ENCODE results near the gene GAB2. TPM values are rescaled to one million over a fixed set of nuclear protein-coding genes. Genes with fewer than 3 reads are reported as not detected.

The GAB2 gene
- total and polyA plus RNA-seq, 2 of the 13 experiments (the other 11 are each of a cell fraction or from before 2014, with no cell fraction given) = 4.1 to 8.6 TPM

GRCh38 chr11:78350091-78350645 lies 67.5 kb downstream of the GAB2 start (continued):
- TF ChIP-seq FUBP1 (CRISPR knock-in tag; IDR thresholded peaks at IDR 0.05; ENCODE audit: borderline replicate concordance) (no peak), ZBTB14 (CRISPR knock-in tag; IDR thresholded peaks at IDR 0.05) (no peak), BRCA1 (CRISPR knock-in tag; IDR thresholded peaks at IDR 0.05) (no peak), ZNF772 (CRISPR knock-in tag; IDR thresholded peaks at IDR 0.05) (no peak), ARNTL (CRISPR knock-in tag; IDR thresholded peaks at IDR 0.05) (no peak), RAD21 (CRISPR knock-in tag; IDR thresholded peaks at IDR 0.05) (no peak), HMG20B (CRISPR knock-in tag; conservative IDR thresholded peaks at IDR 0.05) (no peak), IRF9 (CRISPR knock-in tag; IDR thresholded peaks at IDR 0.05; ENCODE audit: borderline replicate concordance) (no peak), BCL6 (CRISPR knock-in tag; IDR thresholded peaks at IDR 0.05) (no peak), ZNF558 (CRISPR knock-in tag; IDR thresholded peaks at IDR 0.05; ENCODE audit: borderline replicate concordance) (no peak)
- TF ChIP-seq, protein P1, sequence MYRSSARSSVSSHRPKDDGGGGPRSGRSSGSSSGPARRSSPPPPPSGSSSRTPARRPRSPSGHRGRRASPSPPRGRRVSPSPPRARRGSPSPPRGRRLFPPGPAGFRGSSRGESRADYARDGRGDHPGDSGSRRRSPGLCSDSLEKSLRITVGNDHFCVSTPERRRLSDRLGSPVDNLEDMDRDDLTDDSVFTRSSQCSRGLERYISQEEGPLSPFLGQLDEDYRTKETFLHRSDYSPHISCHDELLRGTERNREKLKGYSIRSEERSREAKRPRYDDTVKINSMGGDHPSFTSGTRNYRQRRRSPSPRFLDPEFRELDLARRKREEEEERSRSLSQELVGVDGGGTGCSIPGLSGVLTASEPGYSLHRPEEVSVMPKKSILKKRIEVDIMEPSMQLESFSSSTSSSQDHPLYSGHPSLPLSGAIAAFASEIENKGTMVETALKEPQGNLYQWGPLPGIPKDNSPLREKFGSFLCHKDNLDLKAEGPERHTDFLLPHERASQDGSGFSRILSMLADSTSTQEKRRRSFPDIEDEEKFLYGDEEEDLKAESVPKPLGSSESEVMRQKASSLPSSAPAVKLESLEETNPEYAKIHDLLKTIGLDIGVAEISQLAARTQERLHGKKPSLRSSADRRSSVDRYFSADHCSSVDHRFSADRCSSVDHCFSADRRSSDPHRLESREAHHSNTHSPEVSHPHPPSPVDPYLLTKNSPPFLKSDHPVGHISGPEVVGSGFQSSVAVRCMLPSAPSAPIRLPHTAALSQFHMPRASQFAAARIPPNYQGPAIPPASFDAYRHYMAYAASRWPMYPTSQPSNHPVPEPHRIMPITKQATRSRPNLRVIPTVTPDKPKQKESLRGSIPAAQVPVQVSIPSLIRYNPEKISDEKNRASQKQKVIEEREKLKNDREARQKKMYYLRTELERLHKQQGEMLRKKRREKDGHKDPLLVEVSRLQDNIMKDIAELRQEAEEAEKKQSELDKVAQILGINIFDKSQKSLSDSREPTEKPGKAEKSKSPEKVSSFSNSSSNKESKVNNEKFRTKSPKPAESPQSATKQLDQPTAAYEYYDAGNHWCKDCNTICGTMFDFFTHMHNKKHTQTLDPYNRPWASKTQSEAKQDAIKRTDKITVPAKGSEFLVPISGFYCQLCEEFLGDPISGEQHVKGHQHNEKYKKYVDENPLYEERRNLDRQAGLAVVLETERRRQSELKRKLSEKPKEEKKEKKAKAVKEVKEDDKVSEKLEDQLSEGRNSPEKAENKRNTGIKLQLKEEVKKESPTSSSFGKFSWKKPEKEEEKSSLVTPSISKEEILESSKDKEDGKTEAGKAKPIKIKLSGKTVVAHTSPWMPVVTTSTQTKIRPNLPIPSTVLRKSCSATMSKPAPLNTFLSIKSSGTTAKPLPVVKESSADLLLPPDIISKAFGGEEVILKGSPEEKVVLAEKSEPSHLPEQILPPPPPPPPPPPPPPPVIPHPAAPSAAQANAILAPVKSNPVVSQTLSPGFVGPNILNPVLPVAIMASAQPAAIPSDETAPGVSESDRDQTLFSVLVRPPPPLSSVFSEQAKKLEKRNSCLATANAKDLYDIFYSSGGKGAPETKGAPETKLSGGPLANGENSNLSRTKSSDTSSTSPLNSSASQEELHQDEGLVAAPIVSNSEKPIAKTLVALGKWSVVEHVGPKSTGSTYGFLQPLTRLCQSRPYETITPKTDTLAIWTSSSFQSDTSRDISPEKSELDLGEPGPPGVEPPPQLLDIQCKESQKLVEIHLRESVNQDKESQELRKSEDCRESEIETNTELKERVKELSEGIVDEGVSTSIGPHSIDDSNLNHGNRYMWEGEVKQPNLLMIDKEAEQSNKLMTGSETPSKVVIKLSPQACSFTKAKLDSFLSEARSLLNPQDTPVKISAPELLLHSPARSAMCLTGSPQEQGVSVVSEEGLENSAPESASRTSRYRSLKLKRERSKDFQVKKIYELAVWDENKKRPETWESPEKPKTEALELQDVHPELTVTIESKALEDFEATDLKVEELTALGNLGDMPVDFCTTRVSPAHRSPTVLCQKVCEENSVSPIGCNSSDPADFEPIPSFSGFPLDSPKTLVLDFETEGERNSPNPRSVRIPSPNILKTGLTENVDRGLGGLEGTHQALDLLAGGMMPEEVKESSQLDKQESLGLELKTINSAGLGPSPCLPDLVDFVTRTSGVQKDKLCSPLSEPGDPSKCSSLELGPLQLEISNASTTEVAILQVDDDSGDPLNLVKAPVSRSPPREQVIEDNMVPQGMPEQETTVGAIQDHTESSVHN (CRISPR knock-in tag; IDR thresholded peaks at IDR 0.05) = no peak
